DOHH2 (cell line): Measurements from ENCODE around the gene RACGAP1.

ENCODE experiments used
- H3F3A ChIP-seq: fragments of 200-600 bp; sonication (generic), shearing (Covaris generic); 2 replicates; pipeline ENCODE4 v1.6.0; 2016; ENCODE audit warnings: antibody characterized with exemption, mild to moderate bottlenecking; ENCODE audit not compliant: control insufficient read depth, insufficient read depth
- H3K27ac ChIP-seq: fragments of 200-600 bp; sonication (generic); 2 replicates; pipeline ENCODE4 v1.5.1; 2014; ENCODE audit warnings: low read depth, mild to moderate bottlenecking, low read length, moderate library complexity
- H3K27me3 ChIP-seq: fragments of 200-600 bp; sonication (generic); 2 replicates; pipeline ENCODE4 v1.6.1; 2014; ENCODE audit warnings: mild to moderate bottlenecking, low read length, mixed read lengths; ENCODE audit not compliant: control insufficient read depth
- H3K36me3 ChIP-seq: fragments of 200-600 bp; sonication (generic); 2 replicates; pipeline ENCODE4 v1.6.1; 2014; ENCODE audit warnings: mild to moderate bottlenecking, low read length, moderate library complexity, mixed read lengths; ENCODE audit not compliant: control insufficient read depth
- H3K4me1 ChIP-seq: fragments of 200-600 bp; sonication (generic); 2 replicates; pipeline ENCODE4 v1.6.1; 2014; ENCODE audit warnings: mild to moderate bottlenecking, low read length, mixed read lengths; ENCODE audit not compliant: control insufficient read depth
- H3K4me2 ChIP-seq: fragments of 200-600 bp; sonication (generic); 2 replicates; pipeline ENCODE4 v1.6.0; 2014; ENCODE audit warnings: mild to moderate bottlenecking, low read length, moderate library complexity
- H3K4me3 ChIP-seq: fragments of 200-600 bp; sonication (generic); 2 replicates; pipeline ENCODE4 v1.5.1; 2014; ENCODE audit warnings: mild to moderate bottlenecking, low read length, mixed read lengths
- H3K79me2 ChIP-seq: fragments of 200-600 bp; sonication (generic); 2 replicates; pipeline ENCODE4 v1.6.1; 2014; ENCODE audit warnings: mild to moderate bottlenecking, low read length, mixed read lengths; ENCODE audit not compliant: control insufficient read depth
- H3K9me2 ChIP-seq: fragments of 200-600 bp; sonication (generic); replicated peaks from 2 replicates; pipeline ENCODE4 v1.6.1; 2014; ENCODE audit warnings: mild to moderate bottlenecking, low read length, mixed read lengths; ENCODE audit not compliant: control insufficient read depth
- H3K9me3 ChIP-seq: fragments of 200-600 bp; sonication (generic); 2 replicates; pipeline ENCODE4 v1.6.1; 2014; ENCODE audit warnings: antibody characterized with exemption, low read length, mixed read lengths; ENCODE audit not compliant: control insufficient read depth, insufficient read depth
- H4K20me1 ChIP-seq: fragments of 200-600 bp; sonication (generic); 2 replicates; pipeline ENCODE4 v1.6.0; 2014; ENCODE audit warnings: low read depth, mild to moderate bottlenecking, antibody characterized with exemption, low read length, moderate library complexity; ENCODE audit not compliant: control insufficient read depth, insufficient read depth
- CTCF ChIP-seq: fragments of 200-600 bp; sonication (generic); IDR thresholded peaks from one replicate; pipeline ENCODE4 v1.5.1; 2014; ENCODE audit warnings: antibody characterized with exemption, mild to moderate bottlenecking, low read depth, low read length; ENCODE audit not compliant: poor library complexity, severe bottlenecking
- EZH2phosphoT487 ChIP-seq: fragments of 200-600 bp; sonication (generic); IDR thresholded peaks from 2 replicates; pipeline ENCODE4 v1.6.1; 2017; ENCODE audit warnings: borderline replicate concordance, mild to moderate bottlenecking, antibody characterized with exemption, low read length, moderate library complexity, mixed read lengths

Gene RACGAP1

GRCh38 chr12:50057896-50058670 is 32.8 kb upstream of the RACGAP1 start:
- Histone ChIP-seq H3K27me3 (peaks cover 64% of the 10 kb centered on the region), H3K36me3 (no peaks in the 10 kb centered on the region), H3K9me2 (no peaks in the 10 kb centered on the region), H4K20me1 (0 out of 2 replicates have a peak, but pooled peaks cover 4% of the 10 kb centered on the region), H3K79me2 (no peaks in the 10 kb centered on the region), H3K4me1 (peaks cover 36% of the 10 kb centered on the region), H3F3A (no peaks in the 10 kb centered on the region), H3K27ac (no peak overlapping the region), H3K9me3 (no peaks in the 10 kb centered on the region), H3K4me3 (peak overlapping the region; percentile 70), H3K4me2 (peak overlapping the region; percentile 71; the same call in 1 of the 2 replicates)
- TF ChIP-seq CTCF, result no peak
- TF ChIP-seq EZH2phosphoT487, result no peak

- Histone ChIP-seq H4K20me1 (0 out of 2 replicates have a peak, but pooled peaks cover 4% of the 10 kb centered on the region), H3K4me2 (peak within 1 kb of the TSS; percentile 71), H3K9me3 (no peaks in the 10 kb centered on the region), H3K4me3 (peak within 1 kb of the TSS; percentile 70), H3F3A (no peaks in the 10 kb centered on the region), H3K79me2 (no peaks in the 10 kb centered on the region), H3K27ac (no peak within 1 kb of the TSS), H3K36me3 (no peaks in the 10 kb centered on the region), H3K4me1 (peaks cover 36% of the 10 kb centered on the region), H3K27me3 (peaks cover 68% of the 10 kb centered on the region), H3K9me2 (no peaks in the 10 kb centered on the region)
- TF ChIP-seq CTCF, result no peak
- TF ChIP-seq EZH2phosphoT487, result peak; percentile 78; the same call in 1 of the 2 replicates
These were observed 31.9 kb upstream of the RACGAP1 start, which contains the start of gene ASIC1 for GRCh38 chr12:50057000-50057841. TSS of gene ASIC1 (plus strand) at chr12:50057596. CDS start at chr12:50058767, 1,171 bp downstream.

- no peaks in the 10 kb centered on the region for H3F3A ChIP-seq
- H3K4me3 ChIP-seq, result peak overlapping the region; percentile 70
- H3K27me3 ChIP-seq, result peaks cover 68% of the 10 kb centered on the region
- H3K9me3 ChIP-seq, result no peaks in the 10 kb centered on the region
- no peak overlapping the region for H3K27ac ChIP-seq
- H3K4me1 ChIP-seq, result peaks cover 36% of the 10 kb centered on the region
- TF ChIP-seq CTCF (no peak), EZH2phosphoT487 (no peak)
- peak overlapping the region; percentile 71 for H3K4me2 ChIP-seq
- H4K20me1 ChIP-seq, result 0 out of 2 replicates have a peak, but pooled peaks cover 4% of the 10 kb centered on the region
- H3K9me2 ChIP-seq, result no peaks in the 10 kb centered on the region
- no peaks in the 10 kb centered on the region for H3K79me2 ChIP-seq
- no peaks in the 10 kb centered on the region for H3K36me3 ChIP-seq
These were observed 31.3 kb upstream of the RACGAP1 start for GRCh38 chr12:50056639-50056976.
